Transverse colon (tissue), 3 donors: Measurements from ENCODE around the gene TESK2.
"Not testable (repeated sequence)": the region's sequence is repeated elsewhere in the genome, so short reads cannot be mapped to it uniquely, and the experiment has no call there.

ENCODE experiments used
- EP300 ChIP-seq: sonication (generic); formaldehyde crosslinking; IDR thresholded peaks from one replicate; pipeline ENCODE4 v1.6.1; 2017; ENCODE audit warnings: antibody characterized with exemption, low read depth
- TF ChIP-seq, protein P1 (sequence below), 5 experiments: fragments of 200-600 bp in 3 of 5; fragments of 450-650 bp in 2 of 5; sonication (generic) in 3 of 5; IDR thresholded peaks; 1 replicate in 2 of 5; 2 replicates in 3 of 5; pipeline ENCODE4 v1.5.1; 2016 to 2017; ENCODE audit warnings: antibody characterized with exemption in 5 of 5, inconsistent platforms in 3 of 5, mild to moderate bottlenecking in 2 of 5, moderate library complexity in 1 of 5

GRCh38 chr1:45474194-45474593 lies 16.8 kb downstream of the TESK2 start:
- TF ChIP-seq, protein P1, sequence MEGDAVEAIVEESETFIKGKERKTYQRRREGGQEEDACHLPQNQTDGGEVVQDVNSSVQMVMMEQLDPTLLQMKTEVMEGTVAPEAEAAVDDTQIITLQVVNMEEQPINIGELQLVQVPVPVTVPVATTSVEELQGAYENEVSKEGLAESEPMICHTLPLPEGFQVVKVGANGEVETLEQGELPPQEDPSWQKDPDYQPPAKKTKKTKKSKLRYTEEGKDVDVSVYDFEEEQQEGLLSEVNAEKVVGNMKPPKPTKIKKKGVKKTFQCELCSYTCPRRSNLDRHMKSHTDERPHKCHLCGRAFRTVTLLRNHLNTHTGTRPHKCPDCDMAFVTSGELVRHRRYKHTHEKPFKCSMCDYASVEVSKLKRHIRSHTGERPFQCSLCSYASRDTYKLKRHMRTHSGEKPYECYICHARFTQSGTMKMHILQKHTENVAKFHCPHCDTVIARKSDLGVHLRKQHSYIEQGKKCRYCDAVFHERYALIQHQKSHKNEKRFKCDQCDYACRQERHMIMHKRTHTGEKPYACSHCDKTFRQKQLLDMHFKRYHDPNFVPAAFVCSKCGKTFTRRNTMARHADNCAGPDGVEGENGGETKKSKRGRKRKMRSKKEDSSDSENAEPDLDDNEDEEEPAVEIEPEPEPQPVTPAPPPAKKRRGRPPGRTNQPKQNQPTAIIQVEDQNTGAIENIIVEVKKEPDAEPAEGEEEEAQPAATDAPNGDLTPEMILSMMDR (IDR thresholded peaks at IDR 0.05): not testable (repeated sequence)
- not testable (repeated sequence) for TF ChIP-seq EP300
